Hematopoietic multipotent progenitor cell treated with erythropoietin and hydrocortisone succinate and interleukin-3 and kit ligand, for 6 days (in vitro differentiated cells): ENCODE measurements around the gene EPC2.
"Not testable (repeated sequence)": the region's sequence is repeated elsewhere in the genome, so short reads cannot be mapped to it uniquely, and the experiment has no call there.

Source experiments
- DNase-seq: peaks from one replicate; pipeline ENCODE4 v3.0.0-alpha.2; 2015

Gene EPC2

GRCh38 chr2:148737742-148738141 is 93.2 kb downstream of the EPC2 start:
- DNase-seq, result no peak

- DNase-seq, result no peak
These were observed 95.0 kb downstream of the EPC2 start for GRCh38 chr2:148739454-148740105.

DNA sequence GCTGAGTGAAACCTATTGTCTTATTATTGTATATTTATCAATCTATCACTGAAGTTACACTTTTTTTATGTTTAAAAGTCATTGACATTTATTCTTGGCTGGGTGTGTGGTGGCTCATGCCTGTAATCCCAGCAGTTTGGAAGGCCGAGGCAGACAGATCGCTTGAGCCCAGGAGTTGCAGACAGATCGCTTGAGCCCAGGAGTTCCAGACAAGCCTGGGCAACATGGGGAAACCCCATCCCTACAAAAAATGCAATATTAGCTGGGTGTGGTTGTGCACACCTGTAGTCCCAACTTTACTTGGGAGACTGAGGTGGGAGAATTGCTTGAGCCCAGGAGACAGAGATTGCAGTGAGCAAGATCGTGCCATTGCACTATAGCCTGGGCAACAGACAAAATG is 97.8 kb downstream of the EPC2 start:
- no peak for DNase-seq

GRCh38 chr2:148745151-148745851 is 100.8 kb downstream of the EPC2 start:
- DNase-seq, result no peak

- DNase-seq, result no peak
These were observed 102.4 kb downstream of the EPC2 start for GRCh38 chr2:148746973-148747372.

- no peak for DNase-seq
These were observed 107.4 kb downstream of the EPC2 start for GRCh38 chr2:148751907-148752306.

DNA sequence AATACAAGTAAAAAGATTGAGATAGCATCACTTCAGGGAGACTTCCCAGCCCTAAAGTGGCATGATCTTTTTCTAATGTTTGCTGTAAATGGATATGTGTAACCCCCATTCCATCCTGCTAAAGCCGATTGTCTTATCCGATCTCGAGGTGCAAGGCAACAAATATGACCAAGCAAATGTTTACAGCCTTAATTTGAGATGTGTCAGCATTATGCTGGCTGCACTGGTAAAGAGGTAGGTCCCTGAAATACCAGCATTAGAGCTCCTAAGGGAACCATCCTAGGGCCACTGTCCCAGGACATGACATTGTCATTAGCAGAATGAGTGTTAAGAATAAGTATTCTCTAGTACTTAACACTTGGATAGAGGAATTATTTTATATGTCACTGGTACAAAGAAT is 108.4 kb downstream of the EPC2 start:
- DNase-seq, result no peak

DNA sequence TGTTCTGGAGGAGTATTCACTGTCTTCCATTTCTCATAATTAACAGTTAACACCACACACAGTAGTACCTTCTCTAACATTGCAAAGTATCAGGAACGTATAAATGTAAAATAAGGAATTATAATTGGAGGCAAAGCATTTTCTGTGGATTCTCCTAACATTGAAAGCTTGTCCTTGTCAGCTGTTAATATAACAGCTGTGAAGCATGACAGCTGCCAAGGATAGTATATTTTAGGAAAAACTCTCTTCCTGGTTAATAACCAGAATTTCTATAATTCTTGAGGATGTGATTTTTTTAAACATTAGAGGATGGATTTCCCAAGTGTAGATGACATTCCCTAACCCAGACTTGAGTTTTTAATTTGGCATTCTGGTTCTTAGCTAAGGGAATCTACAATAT is 110.3 kb downstream of the EPC2 start:
- no peak for DNase-seq

DNA sequence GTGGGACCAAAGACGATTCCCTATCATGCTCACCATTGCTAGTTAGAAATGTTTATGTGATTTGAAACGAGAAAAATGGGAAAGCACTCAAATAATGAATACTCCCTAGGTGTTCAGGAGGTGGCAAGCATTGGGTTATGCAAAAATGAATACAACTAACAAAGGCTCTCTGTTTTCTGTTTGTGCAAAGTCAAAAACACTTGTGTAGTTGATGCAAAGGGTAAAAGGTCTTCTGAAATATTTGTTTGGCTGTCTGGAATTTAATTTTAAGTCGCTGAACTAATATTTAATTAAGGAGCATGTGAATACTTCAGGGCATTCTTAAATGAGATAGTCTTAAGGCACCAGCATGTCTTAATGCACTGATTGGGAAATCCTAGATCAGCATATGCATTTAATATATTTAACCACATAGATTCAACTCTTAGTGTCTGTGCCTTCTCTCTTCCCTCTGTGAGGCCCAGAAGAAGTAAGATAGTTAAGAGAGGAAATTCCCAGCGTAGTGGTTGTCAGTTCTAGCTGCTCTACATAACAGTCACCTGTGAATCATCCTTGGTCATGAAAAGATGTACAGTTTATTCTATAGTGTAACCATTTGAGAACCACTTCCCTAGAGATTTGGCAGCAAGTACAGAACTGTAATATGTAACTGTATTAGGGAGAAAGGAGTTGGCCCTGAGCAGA is 111.9 kb downstream of the EPC2 start:
- no peak for DNase-seq

DNA sequence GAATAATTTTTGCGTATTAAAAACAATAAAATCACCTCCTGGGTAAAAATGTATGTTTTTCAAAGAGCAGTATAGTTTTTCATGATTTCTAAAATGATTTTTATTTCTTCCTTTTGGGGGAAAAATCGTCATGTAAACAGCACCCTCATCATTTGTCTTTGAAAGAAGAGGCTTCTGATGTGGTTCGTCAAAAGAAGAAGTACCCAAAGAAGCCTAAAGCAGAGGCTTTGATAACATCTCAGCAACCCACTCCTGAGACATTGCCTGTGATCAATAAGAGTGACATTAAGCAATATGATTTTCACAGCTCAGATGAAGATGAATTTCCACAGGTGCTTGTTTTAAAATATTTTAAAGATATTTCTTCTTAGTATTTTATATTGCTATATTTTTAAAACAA is 120.3 kb downstream of the EPC2 start:
- peak; percentile 10 for DNase-seq

GRCh38 chr2:148770047-148770446 is 125.5 kb downstream of the EPC2 start:
- DNase-seq, result no peak

DNA sequence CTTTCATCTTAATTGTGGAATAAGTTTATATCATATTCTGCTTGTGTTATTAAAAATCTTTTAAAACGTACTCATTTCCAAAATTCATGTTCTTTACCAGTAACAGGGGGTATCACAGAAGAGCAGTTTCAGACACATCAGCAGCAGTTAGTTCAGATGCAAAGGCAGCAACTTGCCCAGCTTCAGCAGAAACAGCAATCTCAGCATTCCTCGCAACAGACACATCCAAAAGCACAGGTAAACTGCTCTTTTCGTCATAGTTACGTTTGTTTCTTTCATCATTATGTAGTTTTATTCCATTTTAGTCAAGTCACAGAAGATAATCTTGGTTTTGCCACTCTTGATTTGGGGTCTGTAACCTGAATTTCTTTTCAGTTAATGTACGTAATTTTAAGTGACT is 137.0 kb downstream of the EPC2 start:
- no peak for DNase-seq

DNA sequence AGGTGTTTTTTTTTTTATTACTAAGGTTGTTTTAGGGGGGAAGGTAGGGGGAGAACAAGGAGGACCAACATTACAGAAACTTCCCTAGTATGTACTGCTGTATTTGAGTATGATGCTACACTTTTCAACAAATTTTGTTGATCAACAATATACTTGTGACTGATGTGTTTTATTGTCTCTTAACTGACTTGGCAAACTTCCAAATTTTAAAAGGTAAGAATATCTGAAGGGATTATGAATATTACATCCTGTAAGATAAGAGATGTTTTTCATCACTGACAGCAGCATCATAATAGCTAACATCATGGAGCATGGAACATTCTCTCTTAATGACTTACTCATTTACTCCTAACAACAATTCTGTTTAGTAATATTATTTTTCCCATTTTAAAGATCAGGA is 144.5 kb downstream of the EPC2 start:
- DNase-seq, result no peak

DNA sequence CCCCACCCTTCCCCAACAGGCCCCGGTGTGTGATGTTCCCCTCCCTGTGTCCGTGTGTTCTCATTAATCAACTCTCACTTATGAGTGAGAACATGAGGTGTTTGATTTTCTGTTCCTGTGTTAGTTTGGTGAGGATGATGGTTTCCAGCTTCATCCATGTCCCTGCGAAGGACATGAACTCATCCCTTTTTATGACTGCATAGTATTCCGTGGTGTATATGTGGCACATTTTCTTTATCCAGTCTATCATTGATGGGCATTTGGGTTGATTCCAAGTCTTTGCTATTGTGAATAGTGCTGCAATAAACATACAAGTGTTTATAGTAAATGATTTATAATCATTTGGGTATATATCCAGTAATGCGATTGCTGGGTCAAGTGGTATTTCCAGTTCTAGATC is 145.6 kb downstream of the EPC2 start:
- not testable (repeated sequence) for DNase-seq

GRCh38 chr2:148794558-148794957 is 150.0 kb downstream of the EPC2 start:
- DNase-seq, result no peak

- no peak for DNase-seq
These were observed 152.4 kb downstream of the EPC2 start for GRCh38 chr2:148796735-148797512.

GRCh38 chr2:148802448-148803220 is 158.1 kb downstream of the EPC2 start:
- no peak for DNase-seq

DNA sequence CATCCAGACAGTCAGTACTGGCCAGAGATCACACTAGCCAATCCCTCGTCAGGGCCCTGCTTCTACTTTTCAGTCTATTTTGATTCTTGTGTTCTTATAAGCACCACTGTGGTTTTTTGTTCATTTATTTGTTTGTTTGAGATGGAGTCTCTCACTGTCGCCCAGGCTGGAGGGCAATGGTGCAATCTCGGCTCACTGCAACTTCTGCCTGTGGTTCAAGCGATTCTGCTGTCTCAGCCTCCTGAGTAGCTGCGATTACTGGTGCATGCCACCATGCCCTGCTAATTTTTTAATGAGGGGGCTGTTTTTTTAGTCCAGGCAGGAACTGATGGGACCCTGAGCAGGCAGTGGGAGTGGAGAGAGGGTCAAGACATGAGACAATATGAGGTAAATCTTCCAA is 165.5 kb downstream of the EPC2 start:
- DNase-seq, result no peak

GRCh38 chr2:148812306-148812705 is 167.8 kb downstream of the EPC2 start:
- no peak for DNase-seq

GRCh38 chr2:148813603-148814065 is 169.1 kb downstream of the EPC2 start:
- DNase-seq, result no peak

DNA sequence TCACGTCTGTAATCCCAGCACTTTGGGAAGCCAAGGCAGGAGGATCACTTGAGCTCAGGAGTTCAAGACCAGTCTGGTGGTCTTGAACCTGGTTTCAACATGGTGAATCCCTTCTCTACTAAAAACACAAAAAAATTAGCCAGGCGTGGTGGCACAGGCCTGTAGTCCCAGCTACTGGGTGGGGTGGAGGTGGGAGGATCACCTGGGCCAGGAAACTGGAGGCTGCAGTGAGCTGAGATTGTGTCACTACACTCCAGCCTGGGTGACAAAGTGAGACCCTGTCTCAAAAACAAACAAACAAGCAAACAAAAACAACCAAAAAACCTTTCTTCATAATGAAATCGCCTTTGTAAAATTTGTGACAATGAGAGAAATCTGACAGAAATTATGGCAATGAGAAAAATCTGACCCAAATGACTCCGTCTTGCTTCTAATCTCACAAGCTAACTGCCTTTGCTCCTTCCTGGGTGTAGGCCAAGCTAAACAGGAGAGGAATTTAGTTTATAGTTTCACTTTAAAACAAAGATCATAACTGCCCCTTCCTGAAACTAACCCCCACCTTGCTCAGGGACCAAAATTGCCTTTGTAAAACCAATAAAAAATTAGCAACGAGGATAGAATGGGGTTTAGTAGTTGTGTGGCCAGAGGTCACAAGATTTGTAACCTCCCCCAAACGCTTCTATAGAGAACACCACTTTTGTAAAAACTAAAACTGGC is 169.8 kb downstream of the EPC2 start:
- DNase-seq, result no peak
